Mucosa of descending colon (tissue), 3 donors: ENCODE measurements around the gene NHEJ1. TPM values are rescaled to one million over a fixed set of nuclear protein-coding genes. Genes with fewer than 3 reads are reported as not detected.

Experiments
- ATAC-seq: fragments of 200-7000 bp; cut with Tn5 transposase; one replicate; pipeline ENCODE4 v1.9.1; 2020; ENCODE audit warnings: mild to moderate bottlenecking, moderate library complexity
- DNase-seq, 3 donors: peaks; one replicate each; pipeline ENCODE4 v3.0.0-alpha.2; 2020
- H3K36me3 ChIP-seq: fragments of 200-600 bp; one replicate; pipeline ENCODE4 v1.8.0; 2021; ENCODE audit warnings: low read depth, mild to moderate bottlenecking
- H3K4me1 ChIP-seq: fragments of 200-600 bp; one replicate; pipeline ENCODE4 v1.8.0; 2021; ENCODE audit warnings: low read depth, mild to moderate bottlenecking
- H3K4me3 ChIP-seq: fragments of 200-600 bp; one replicate; pipeline ENCODE4 v1.8.0; 2021; ENCODE audit warnings: mild to moderate bottlenecking
- H3K9me3 ChIP-seq: fragments of 200-600 bp; one replicate; pipeline ENCODE4 v1.8.0; 2021; ENCODE audit warnings: mild to moderate bottlenecking
- intact Hi-C, 2 donors: fragments of 100-400 bp; cut with DNase I in 1 of 2; cut with micrococcal nuclease in 1 of 2; formaldehyde crosslinking; loops; one replicate each; pipeline versions ENCODE4 v1.11.0 to v1.11.1; 2022; cut with DNase I, micrococcal nuclease
- total RNA-seq, 3 donors: library from RNA; stranded (reverse); fragmentation: NEBNext Ultra II Directional in 2 of 3; extraction: Animal tissue kit (Norgen Biotek cat#: 25700) in 2 of 3; gene quantifications; one replicate each; pipeline versions ENCODE4 v1.2.1 to v1.2.4, GENCODE V29; 2021 to 2023
- TF ChIP-seq, protein P1 (sequence below): fragments of 200-600 bp; IDR thresholded peaks from one replicate; pipeline ENCODE4 v1.8.0; 2022; ENCODE audit warnings: antibody characterized with exemption, mild to moderate bottlenecking
- donor health status: DM: no; HTN: no; CAD: no; lungs with moderate emphysema.
- donor health status: DM: no; HTN: no; CAD: no.
- donor health status: DM: no; HTN: yes; CAD: no.

NHEJ1 gene
- total RNA-seq, 3 donors from 2014 or later = 31.9 to 63.6 (median 41.7) TPM

- ATAC-seq (peak; percentile 9), DNase-seq (peak; percentile 70 to 83 (median 78))
- TF ChIP-seq, protein P1, sequence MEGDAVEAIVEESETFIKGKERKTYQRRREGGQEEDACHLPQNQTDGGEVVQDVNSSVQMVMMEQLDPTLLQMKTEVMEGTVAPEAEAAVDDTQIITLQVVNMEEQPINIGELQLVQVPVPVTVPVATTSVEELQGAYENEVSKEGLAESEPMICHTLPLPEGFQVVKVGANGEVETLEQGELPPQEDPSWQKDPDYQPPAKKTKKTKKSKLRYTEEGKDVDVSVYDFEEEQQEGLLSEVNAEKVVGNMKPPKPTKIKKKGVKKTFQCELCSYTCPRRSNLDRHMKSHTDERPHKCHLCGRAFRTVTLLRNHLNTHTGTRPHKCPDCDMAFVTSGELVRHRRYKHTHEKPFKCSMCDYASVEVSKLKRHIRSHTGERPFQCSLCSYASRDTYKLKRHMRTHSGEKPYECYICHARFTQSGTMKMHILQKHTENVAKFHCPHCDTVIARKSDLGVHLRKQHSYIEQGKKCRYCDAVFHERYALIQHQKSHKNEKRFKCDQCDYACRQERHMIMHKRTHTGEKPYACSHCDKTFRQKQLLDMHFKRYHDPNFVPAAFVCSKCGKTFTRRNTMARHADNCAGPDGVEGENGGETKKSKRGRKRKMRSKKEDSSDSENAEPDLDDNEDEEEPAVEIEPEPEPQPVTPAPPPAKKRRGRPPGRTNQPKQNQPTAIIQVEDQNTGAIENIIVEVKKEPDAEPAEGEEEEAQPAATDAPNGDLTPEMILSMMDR = no peak
- peak overlapping the region; percentile 91 for H3K4me3 ChIP-seq
- intact Hi-C loops = no loop called here
- peaks cover 42% of the 10 kb centered on the region for H3K4me1 ChIP-seq
- no peaks in the 10 kb centered on the region for H3K9me3 ChIP-seq
- H3K36me3 ChIP-seq = peaks cover 4% of the 10 kb centered on the region
Observed at GRCh38 chr2:219178377-219179175, 18.0 kb upstream of the NHEJ1 start.

GRCh38 chr2:219177552-219178376 is 17.1 kb upstream of the NHEJ1 start, which contains the start of gene RETREG2:
TSS of gene RETREG2 (plus strand) at chr2:219178275. CDS start at chr2:219178353, 78 bp downstream.
- peaks cover 4% of the 10 kb centered on the region for H3K36me3 ChIP-seq

DNA sequence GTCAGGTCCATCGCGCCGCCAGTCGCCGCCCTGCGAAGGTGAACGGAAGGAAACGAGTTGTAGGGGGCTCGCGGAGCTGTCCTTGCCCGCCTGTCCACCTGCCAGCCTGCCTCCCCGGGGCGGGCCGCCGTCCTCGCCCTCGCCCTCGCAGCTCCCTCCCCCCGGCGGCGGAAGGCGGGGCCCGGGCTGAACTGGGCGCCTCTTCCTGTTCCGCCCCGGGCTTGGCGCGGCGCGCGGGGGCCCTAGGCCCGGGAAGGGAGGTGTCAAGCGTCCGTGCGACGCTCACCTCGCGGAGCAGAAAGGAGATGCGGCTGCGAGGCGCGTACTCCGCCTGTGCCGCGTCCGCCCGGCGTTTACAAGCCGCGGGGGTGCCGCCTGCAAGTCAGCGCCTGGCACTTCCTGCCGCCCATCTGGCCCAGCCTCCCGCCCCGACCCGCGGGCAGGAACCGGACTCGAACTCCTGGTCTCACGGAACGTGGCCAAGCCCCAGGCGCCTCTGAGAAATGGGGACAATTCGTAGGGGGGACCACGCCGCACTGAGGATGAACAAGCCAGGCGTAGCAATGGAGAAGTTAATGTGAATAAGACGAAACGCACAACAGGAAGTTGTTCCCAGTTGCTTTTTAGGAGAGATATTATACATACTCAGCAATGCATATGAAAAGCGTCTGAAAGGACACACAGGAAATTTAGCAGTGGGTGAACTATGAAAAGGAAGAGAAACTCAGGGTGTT is 16.4 kb upstream of the NHEJ1 start, which contains the start of gene CNPPD1:
Gene CNPPD1 (minus strand): TSS at position 108 of the 734 bp plus-strand sequence. CDS start 97 bp downstream, at position 11.
- Histone ChIP-seq H3K36me3 (peaks cover 4% of the 10 kb centered on the region), H3K4me1 (peaks cover 27% of the 10 kb centered on the region), H3K9me3 (no peaks in the 10 kb centered on the region), H3K4me3 (peak within 1 kb of the TSS; percentile 91)
- peak; percentile 93 to 96 (median 95) for DNase-seq
- TF ChIP-seq, protein P1 = no peak
- intact Hi-C loops = no loop called here
- peak; percentile 89 for ATAC-seq

More at GRCh38 chr2:219177552-219178376, 17.1 kb upstream of the NHEJ1 start, which contains the start of gene RETREG2:
- peak; percentile 89 to 90 (median 89) for DNase-seq
- peak; percentile 78 for ATAC-seq
- TF ChIP-seq, protein P1 = peak; percentile 20
- H3K9me3 ChIP-seq = no peaks in the 10 kb centered on the region
- H3K4me3 ChIP-seq = peak within 1 kb of the TSS; percentile 91
- intact Hi-C loops = no loop called here
- peaks cover 34% of the 10 kb centered on the region for H3K4me1 ChIP-seq

- TF ChIP-seq, protein P1 = no peak
- H3K36me3 ChIP-seq = peaks cover 4% of the 10 kb centered on the region
- intact Hi-C loops = no loop called here
Observed at GRCh38 chr2:219175928-219176817, 15.6 kb upstream of the NHEJ1 start.

More at GRCh38 chr2:219175928-219176817, 15.6 kb upstream of the NHEJ1 start:
- peak; percentile 47 for ATAC-seq
- H3K4me3 ChIP-seq = peak overlapping the region; percentile 91
- peaks cover 24% of the 10 kb centered on the region for H3K4me1 ChIP-seq
- peak; percentile 63 to 85 (median 75) for DNase-seq
- H3K9me3 ChIP-seq = no peaks in the 10 kb centered on the region
